B cell (primary cell): ENCODE results near the gene AGPAT3. TPM values are rescaled to one million over a fixed set of nuclear protein-coding genes. Genes with fewer than 3 reads are reported as not detected.

Experiments
- ATAC-seq: fragments of 200-7000 bp; cut with Tn5 transposase; one replicate; pipeline ENCODE4 v1.10.0; 2021; ENCODE audit warnings: low read depth, mild to moderate bottlenecking, moderate number of reproducible peaks, moderate library complexity
- CTCF ChIA-PET: fragments of 350-600 bp; sonication (Branson Sonifier 250); formaldehyde crosslinking; loops from one replicate; lab custom pipeline; 2021; ENCODE audit warnings: antibody characterized with exemption, inconsistent platforms; lab: Charles Lee
- POLR2A ChIA-PET: fragments of 350-600 bp; sonication (Branson Sonifier 250); formaldehyde crosslinking; loops from one replicate; lab custom pipeline; 2021; ENCODE audit warnings: antibody characterized with exemption; lab: Charles Lee
- DNase-seq: peaks from one replicate; pipeline ENCODE4 v3.0.0; 2013
- H2AFZ ChIP-seq: 2 replicates; pipeline ENCODE4 v1.6.1; 2012; ENCODE audit warnings: mild to moderate bottlenecking, low read depth, low read length; ENCODE audit not compliant: insufficient read depth, poor library complexity, severe bottlenecking
- H3K27ac ChIP-seq, 2 donors: 1 replicate in 1 of 2; 2 replicates in 1 of 2; pipeline ENCODE4 v1.5.1; 2012 to 2013; ENCODE audit warnings: low read length in 2 of 2, mild to moderate bottlenecking in 2 of 2, moderate library complexity in 1 of 2
- H3K27me3 ChIP-seq, 4 experiments: fragments of 200-600 bp in 1 of 4; sonication (generic) in 1 of 4; replicated peaks in 1 of 4; 1 replicate in 2 of 4; 2 replicates in 2 of 4; pipeline versions ENCODE4 v1.6.1 to v1.7.0; 2013 to 2016; ENCODE audit warnings: low read length in 3 of 4, mild to moderate bottlenecking in 2 of 4, mixed read lengths in 1 of 4, moderate library complexity in 1 of 4; ENCODE audit not compliant: insufficient read depth in 4 of 4, control insufficient read depth in 3 of 4; ENCODE audit errors: control extremely low read depth in 1 of 4
- H3K36me3 ChIP-seq, 2 experiments: replicated peaks in 1 of 2; 1 replicate in 1 of 2; 2 replicates in 1 of 2; pipeline versions ENCODE4 v1.6.1 to v1.7.1; 2013; ENCODE audit warnings: low read length in 1 of 2; ENCODE audit not compliant: insufficient read depth in 2 of 2, control insufficient read depth in 1 of 2; ENCODE audit errors: control extremely low read depth in 1 of 2, extremely low read depth in 1 of 2
- H3K4me1 ChIP-seq, 2 donors: fragments of 200-600 bp in 1 of 2; sonication (generic) in 1 of 2; 1 replicate in 1 of 2; 2 replicates in 1 of 2; pipeline versions ENCODE4 v1.5.1 to v1.6.1; 2013 to 2017; ENCODE audit warnings: low read length in 2 of 2; ENCODE audit not compliant: control insufficient read depth in 2 of 2, insufficient read depth in 2 of 2
- H3K4me2 ChIP-seq: replicated peaks from 2 replicates; pipeline ENCODE3; 2012; ENCODE audit warnings: mild to moderate bottlenecking, low read depth, low read length; ENCODE audit not compliant: poor library complexity, severe bottlenecking
- H3K4me3 ChIP-seq, 5 experiments: fragments of 200-600 bp in 1 of 5; sonication (generic) in 1 of 5; 1 replicate in 3 of 5; 2 replicates in 2 of 5; pipeline versions ENCODE4 v1.5.1 to v1.7.0; 2011 to 2016; ENCODE audit warnings: low read length in 4 of 5, mild to moderate bottlenecking in 4 of 5, low read depth in 2 of 5, control low read depth in 1 of 5, moderate library complexity in 1 of 5; ENCODE audit not compliant: insufficient read depth in 1 of 5; ENCODE audit errors: control extremely low read depth in 1 of 5, extremely low read depth in 1 of 5
- H3K79me2 ChIP-seq: fragments of 200-600 bp; sonication (generic); one replicate; pipeline ENCODE4 v1.6.0; 2016; ENCODE audit warnings: low read length; ENCODE audit not compliant: control insufficient read depth, insufficient read depth
- H3K9ac ChIP-seq: fragments of 200-600 bp; sonication (generic); 2 replicates; pipeline ENCODE4 v1.6.1; 2017; ENCODE audit warnings: mild to moderate bottlenecking, low read length, moderate library complexity
- H3K9me3 ChIP-seq, 3 donors: one replicate each; pipeline versions ENCODE4 v1.6.1 to v1.7.1; 2013; ENCODE audit warnings: low read length in 2 of 3; ENCODE audit not compliant: control insufficient read depth in 2 of 3, insufficient read depth in 1 of 3; ENCODE audit errors: control extremely low read depth in 1 of 3
- H4K20me1 ChIP-seq: 2 replicates; pipeline ENCODE4 v1.6.0; 2012; ENCODE audit warnings: mild to moderate bottlenecking, low read length; ENCODE audit not compliant: insufficient read depth, control insufficient read depth, poor library complexity, severe bottlenecking
- H3K27ac Mint-ChIP-seq: one replicate; pipeline ENCODE4 v1.8.0; 2021; ENCODE audit warnings: mixed read lengths
- H3K27me3 Mint-ChIP-seq: one replicate; pipeline ENCODE4 v1.8.0; 2021; ENCODE audit warnings: mixed read lengths
- H3K4me1 Mint-ChIP-seq: one replicate; pipeline ENCODE4 v1.8.0; 2021; ENCODE audit warnings: mixed read lengths
- H3K4me3 Mint-ChIP-seq: one replicate; pipeline ENCODE4 v1.8.0; 2021; ENCODE audit warnings: mixed read lengths
- H3K9me3 Mint-ChIP-seq: one replicate; pipeline ENCODE4 v1.8.0; 2022; ENCODE audit warnings: mixed read lengths; ENCODE audit not compliant: insufficient read depth
- CTCF ChIP-seq: fragments of 200-600 bp; IDR thresholded peaks from one replicate; pipeline ENCODE4 v1.8.0; 2022; ENCODE audit warnings: antibody characterized with exemption, mild to moderate bottlenecking
- EZH2 ChIP-seq: IDR thresholded peaks from 2 replicates; pipeline ENCODE4 v1.6.1; 2012; ENCODE audit warnings: borderline replicate concordance, low read depth, mild to moderate bottlenecking, moderate library complexity, low read length; ENCODE audit not compliant: insufficient read depth, poor library complexity, severe bottlenecking
- WGBS: methylation state at CpG from one replicate; pipeline ENCODE4 v1.1.5; 2013; ENCODE audit warnings: missing lambda C conversion rate; ENCODE audit not compliant: insufficient coverage; 5-methylcytosine and 5-hydroxymethylcytosine counted together
- intact Hi-C: fragments of 100-400 bp; cut with micrococcal nuclease; formaldehyde crosslinking; loops from one replicate; pipeline ENCODE4 v1.10.0; 2022
- polyA plus RNA-seq: library from polyadenylated mRNA; depleted of rRNA; stranded (reverse); fragments of >200 nt; gene quantifications from 2 replicates; pipeline ENCODE4 v1.2.3, GENCODE V29; 2012
- total RNA-seq, 2 donors: library from RNA; stranded (reverse); fragments of 120-200 nt in 1 of 2; gene quantifications; 1 replicate in 1 of 2; 2 replicates in 1 of 2; pipeline versions ENCODE4 v1.2.3 to v1.2.4, GENCODE V29; 2013 to 2022

Gene AGPAT3
- total and polyA plus RNA-seq, 2 donors (not counting 1 experiment from before 2014, with no cell fraction given), result 14.3 to 49.3 TPM

- intact Hi-C loops, result no loop called here
- Histone ChIP-seq H4K20me1 (peaks cover 84% of the 10 kb centered on the region), H3K4me1 (peaks cover 9 to 11% of the 10 kb centered on the region in 2 donors), H3K36me3 (peaks cover 4 to 10% of the 10 kb centered on the region in 2 experiments), H3K9ac (no peak overlapping the region), H3K4me3 (no peak overlapping the region), H3K27ac (no peak overlapping the region), H3K9me3 (peaks cover 0 to 6% (median 0%) of the 10 kb centered on the region in 3 donors), H3K79me2 (peaks cover 41% of the 10 kb centered on the region), H2AFZ (no peak overlapping the region), H3K4me2 (no peak overlapping the region), H3K27me3 (no peaks in the 10 kb centered on the region)
- Mint-ChIP-seq H3K27me3 (no peaks in the 10 kb centered on the region), H3K4me1 (peaks cover 22% of the 10 kb centered on the region), H3K9me3 (no peaks in the 10 kb centered on the region), H3K4me3 (no peak overlapping the region), H3K27ac (no peak overlapping the region)
- WGBS, result 99% methylated on average over 8 of the region's 12 CpGs
- POLR2A ChIA-PET, result no interaction called here
- DNase-seq (no peak), ATAC-seq (no peak)
- TF ChIP-seq CTCF (no peak), EZH2 (no peak)
- CTCF ChIA-PET, result no interaction called here
These were observed 68.2 kb downstream of the AGPAT3 start for GRCh38 chr21:43933199-43933598.

DNA sequence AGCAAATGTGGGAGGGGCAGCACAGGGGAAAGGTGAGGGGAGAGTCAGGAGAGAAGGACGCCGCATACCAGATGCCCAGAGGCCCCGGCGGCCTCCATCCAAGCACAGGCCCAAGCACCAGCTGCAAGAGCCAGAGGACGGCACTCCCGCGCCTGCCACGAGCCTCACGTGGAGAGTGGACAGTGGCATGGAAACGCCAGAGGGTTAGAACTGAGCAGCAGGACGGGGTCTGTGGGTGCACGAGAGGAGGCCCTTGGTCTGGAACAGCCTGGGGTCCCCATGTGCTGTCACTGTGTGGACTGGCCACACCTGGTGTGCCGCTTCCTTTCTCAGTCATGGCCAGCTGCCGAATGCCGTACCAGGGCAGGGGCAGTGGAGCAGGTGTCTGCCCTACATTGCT lies 68.7 kb downstream of the AGPAT3 start:
- CTCF ChIA-PET, result no interaction called here

More for the DNA sequence above, 68.7 kb downstream of the AGPAT3 start:
- ATAC-seq (no peak), DNase-seq (no peak)
- Histone ChIP-seq H3K79me2 (peaks cover 42% of the 10 kb centered on the region), H3K4me3 (no peak overlapping the region), H3K27ac (no peak overlapping the region), H3K9ac (no peak overlapping the region), H3K4me1 (peaks cover 9 to 15% of the 10 kb centered on the region in 2 donors), H4K20me1 (peaks cover 82% of the 10 kb centered on the region), H3K9me3 (peaks cover 0 to 6% (median 0%) of the 10 kb centered on the region in 3 donors), H3K4me2 (no peak overlapping the region), H2AFZ (no peak overlapping the region), H3K27me3 (no peaks in the 10 kb centered on the region), H3K36me3 (peaks cover 0 to 5% of the 10 kb centered on the region in 2 experiments)
- POLR2A ChIA-PET, result no interaction called here
- 96% methylated on average over 15 of the region's 15 CpGs for WGBS
- Mint-ChIP-seq H3K4me1 (peaks cover 26% of the 10 kb centered on the region), H3K9me3 (no peaks in the 10 kb centered on the region), H3K27ac (no peak overlapping the region), H3K4me3 (no peak overlapping the region), H3K27me3 (no peaks in the 10 kb centered on the region)
- intact Hi-C loops, result no loop called here
- TF ChIP-seq EZH2, result no peak
- no peak for TF ChIP-seq CTCF
